ENCODE results near the gene CIPC. TPM values are rescaled to one million over a fixed set of nuclear protein-coding genes. Genes with fewer than 3 reads are reported as not detected.

The CIPC gene
- total and polyA plus RNA-seq, 2 of the 4 experiments (the other 2 are of a cell fraction), result 6.6 to 12.9 TPM

GRCh38 chr14:77097006-77097699 lies 905 bp upstream of the CIPC start:
- TSS peak; percentile 66 for BruUV-seq (replicated peaks)
- H3K4ac ChIP-seq (ENCODE audit: low read depth, low read length), result peak overlapping the region; percentile 94

More at GRCh38 chr14:77097006-77097699, 905 bp upstream of the CIPC start:
- Histone ChIP-seq H4K20me1 (ENCODE audit: insufficient read depth, low read length) (no peaks in the 10 kb centered on the region), H3K9ac (ENCODE audit: low read depth, low read length) (peak overlapping the region; percentile 99), H3K56ac (ENCODE audit: extremely low read depth, insufficient read depth, low read length) (peak overlapping the region; percentile 78), H3K18ac (ENCODE audit: low read depth, low read length) (peak overlapping the region; percentile 52), H3K14ac (replicated peaks; ENCODE audit: low read depth, low read length) (peak overlapping the region; percentile 98), H2AK9ac (replicated peaks; ENCODE audit: low read depth, low read length, poor library complexity) (peak overlapping the region; percentile 98), H4K8ac (ENCODE audit: low read depth in 2 of 2, low read length in 2 of 2) (peak overlapping the region; percentile 79 to 97), H4K91ac (ENCODE audit: insufficient read depth, low read depth, low read length) (peak overlapping the region; percentile 89), H2BK120ac (ENCODE audit: low read depth, low read length) (peak overlapping the region; percentile 83), H3K79me1 (ENCODE audit: low read depth in 1 of 2, low read length in 2 of 2) (peaks cover 18 to 32% of the 10 kb centered on the region in 2 experiments), H2BK5ac (ENCODE audit: low read depth, low read length, poor library complexity, severe bottlenecking) (peak overlapping the region; percentile 86), H3K27me3 (ENCODE audit: control insufficient read depth, insufficient read depth, low read length) (no peaks in the 10 kb centered on the region), H3K9me1 (ENCODE audit: insufficient read depth, low read length) (peaks cover 4% of the 10 kb centered on the region), H3K4me2 (ENCODE audit: low read depth, low read length) (peak overlapping the region; percentile 91), H2AK5ac (ENCODE audit: low read depth, low read length) (peak overlapping the region; percentile 97), H3K27ac (ENCODE audit: insufficient read depth, low read length) (peak overlapping the region; percentile 93), H3K9me3 (ENCODE audit: control insufficient read depth, insufficient read depth, low read length) (no peaks in the 10 kb centered on the region), H2BK15ac (ENCODE audit: low read depth, low read length) (peak overlapping the region; percentile 24; the same call in 1 of the 3 replicates), H3K23ac (ENCODE audit: low read depth, low read length) (peak overlapping the region; percentile 97), H2BK20ac (ENCODE audit: low read depth, low read length) (peak overlapping the region; percentile 33; the same call in 1 of the 2 replicates), H3K4me3 (ENCODE audit: insufficient read depth, low read depth, low read length) (peak overlapping the region; percentile 69), H3K4me1 (ENCODE audit: control insufficient read depth, insufficient read depth, low read length) (peaks cover 6% of the 10 kb centered on the region), H2AFZ (replicated peaks; ENCODE audit: low read length, poor library complexity) (peak overlapping the region; percentile 99), H4K5ac (ENCODE audit: low read depth, low read length) (peak overlapping the region; percentile 54), H3K36me3 (ENCODE audit: control insufficient read depth, insufficient read depth, low read length) (no peaks in the 10 kb centered on the region)
- in situ Hi-C loops (cut with MboI; ENCODE audit: low sequenced_read_pairs) (no loop called here), dilution Hi-C loops (cut with HindIII; ENCODE audit: low sequenced_read_pairs, unreplicated experiment) (loop anchor here (25.0 kb wide), 1 partner anchor 210 kb away; no protein-coding TSS in a partner anchor), intact Hi-C loops (cut with micrococcal nuclease) (no loop called here)
- WGBS, 2 experiments (ENCODE audit: extremely low coverage in 2 of 2, insufficient read length in 1 of 2), result 5% methylated on average over 13 of the region's 20 CpGs; no CpG with 5 or more reads in 1 of the 2 experiments
- TF ChIP-seq, protein P1, sequence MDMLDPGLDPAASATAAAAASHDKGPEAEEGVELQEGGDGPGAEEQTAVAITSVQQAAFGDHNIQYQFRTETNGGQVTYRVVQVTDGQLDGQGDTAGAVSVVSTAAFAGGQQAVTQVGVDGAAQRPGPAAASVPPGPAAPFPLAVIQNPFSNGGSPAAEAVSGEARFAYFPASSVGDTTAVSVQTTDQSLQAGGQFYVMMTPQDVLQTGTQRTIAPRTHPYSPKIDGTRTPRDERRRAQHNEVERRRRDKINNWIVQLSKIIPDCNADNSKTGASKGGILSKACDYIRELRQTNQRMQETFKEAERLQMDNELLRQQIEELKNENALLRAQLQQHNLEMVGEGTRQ (IDR thresholded peaks at IDR 0.05; ENCODE audit: low read depth, low read length), result peak; percentile 10; the same call in 1 of the 2 replicates
- TF ChIP-seq ELK1 (IDR thresholded peaks at IDR 0.05; ENCODE audit: borderline replicate concordance, low read depth, low read length), result no peak
- no peak for ATAC-seq (ENCODE audit: low read depth)
- DNase-seq, result peak; percentile 28
- ChIA-PET CTCF (interaction anchor here (1.1 to 3.5 kb wide), 4 partner anchors 27 to 224 kb away, joined by 3 to 21 read pairs (median 7); no protein-coding TSS in a partner anchor), POLR2A (ENCODE audit: unreplicated experiment) (no interaction called here)

Data from IMR-90 (cell line).